Measurements from ENCODE around the gene IRAK1. TPM values are rescaled to one million over a fixed set of nuclear protein-coding genes. Genes with fewer than 3 reads are reported as not detected.

Gene IRAK1
- total RNA-seq, 2 donors from 2014 or later, result 71.0 to 83.9 TPM

GRCh38 chrX:154019061-154019621 is 561 bp downstream of the IRAK1 start:
- no peak for ATAC-seq (ENCODE audit: insufficient number of reproducible peaks, low FRiP score, low read depth)
- no peak for TF ChIP-seq CTCF (IDR thresholded peaks at IDR 0.05)
- DNase-seq (ENCODE audit: low spot score), result no peak
- H3K4me3 ChIP-seq, result peak overlapping the region; percentile 74
- peaks cover 0 to 18% of the 10 kb centered on the region in 2 donors for H3K4me1 ChIP-seq (ENCODE audit: control insufficient read depth in 1 of 2, low read depth in 2 of 2)
- H3K9me3 ChIP-seq, result no peaks in the 10 kb centered on the region
- no peaks in the 10 kb centered on the region for H3K36me3 ChIP-seq
- peak overlapping the region; percentile 56 to 76 for H3K27ac ChIP-seq
- H3K27me3 ChIP-seq (replicated peaks; ENCODE audit: insufficient read depth), result no peaks in the 10 kb centered on the region

- Histone ChIP-seq H3K27ac (peak overlapping the region; percentile 56 to 76), H3K27me3 (replicated peaks; ENCODE audit: insufficient read depth) (no peaks in the 10 kb centered on the region), H3K9me3 (no peaks in the 10 kb centered on the region), H3K36me3 (no peaks in the 10 kb centered on the region), H3K4me3 (peak overlapping the region; percentile 74), H3K4me1 (ENCODE audit: control insufficient read depth in 1 of 2, low read depth in 2 of 2) (peaks cover 0 to 18% of the 10 kb centered on the region in 2 donors)
- no peak for TF ChIP-seq CTCF (IDR thresholded peaks at IDR 0.05)
- ATAC-seq (ENCODE audit: insufficient number of reproducible peaks, low FRiP score, low read depth) (no peak), DNase-seq (ENCODE audit: low spot score) (no peak)
Observed at GRCh38 chrX:154018518-154019060, 1.1 kb downstream of the IRAK1 start.

- Histone ChIP-seq H3K4me3 (peak overlapping the region; percentile 74), H3K9me3 (no peaks in the 10 kb centered on the region), H3K27me3 (replicated peaks; ENCODE audit: insufficient read depth) (no peaks in the 10 kb centered on the region), H3K27ac (no peak overlapping the region), H3K36me3 (no peaks in the 10 kb centered on the region), H3K4me1 (ENCODE audit: control insufficient read depth in 1 of 2, low read depth in 2 of 2) (peaks cover 0 to 18% of the 10 kb centered on the region in 2 donors)
- DNase-seq (ENCODE audit: low spot score), result no peak
- no peak for TF ChIP-seq CTCF (IDR thresholded peaks at IDR 0.05)
- no peak for ATAC-seq (ENCODE audit: insufficient number of reproducible peaks, low FRiP score, low read depth)
Observed at GRCh38 chrX:154017766-154018517, 1.8 kb downstream of the IRAK1 start.

GRCh38 chrX:154016366-154017076 is 3.2 kb downstream of the IRAK1 start:
- Histone ChIP-seq H3K4me1 (ENCODE audit: control insufficient read depth in 1 of 2, low read depth in 2 of 2) (peaks cover 0 to 18% of the 10 kb centered on the region in 2 donors), H3K9me3 (no peaks in the 10 kb centered on the region), H3K27me3 (replicated peaks; ENCODE audit: insufficient read depth) (no peaks in the 10 kb centered on the region), H3K4me3 (no peak overlapping the region), H3K36me3 (no peaks in the 10 kb centered on the region), H3K27ac (no peak overlapping the region)
- ATAC-seq (ENCODE audit: insufficient number of reproducible peaks, low FRiP score, low read depth) (no peak), DNase-seq (ENCODE audit: low spot score) (no peak)
- no peak for TF ChIP-seq CTCF (IDR thresholded peaks at IDR 0.05)
